ENCODE data around the gene FBXO3.

GRCh38 chr11:33766085-33766484 lies 8.2 kb downstream of the FBXO3 start:
- no peak for TF ChIP-seq CTCF (IDR thresholded peaks at IDR 0.05)
- no peak for TF ChIP-seq ZFX (IDR thresholded peaks at IDR 0.05; ENCODE audit: borderline replicate concordance)
